Aorta (tissue), 5 donors: Measurements from ENCODE around the gene ZNF682. TPM values are rescaled to one million over a fixed set of nuclear protein-coding genes. Genes with fewer than 3 reads are reported as not detected.
A peak's percentile ranks its signal among the peaks of the same experiment; 100 is the strongest.
"Not testable (repeated sequence)": the region's sequence is repeated elsewhere in the genome, so short reads cannot be mapped to it uniquely, and the experiment has no call there.

Source experiments
- ATAC-seq: fragments of 200-7000 bp; cut with Tn5 transposase; one replicate; pipeline ENCODE4 v1.9.1; 2022; ENCODE audit warnings: moderate library complexity; ENCODE audit not compliant: low FRiP score
- DNase-seq, 2 donors: peaks; one replicate each; pipeline ENCODE4 v3.0.0-alpha.2; 2020
- H3K27ac ChIP-seq, 2 donors: one replicate each; pipeline ENCODE4 v1.5.1; 2013; ENCODE audit warnings: low read length in 2 of 2, mild to moderate bottlenecking in 2 of 2, moderate library complexity in 2 of 2, control low read depth in 1 of 2, inconsistent platforms in 1 of 2, low read depth in 1 of 2
- H3K27me3 ChIP-seq, 2 donors: one replicate each; pipeline ENCODE4 v1.6.1; 2013; ENCODE audit warnings: control low read depth in 1 of 2, low read length in 1 of 2, mild to moderate bottlenecking in 1 of 2, moderate library complexity in 1 of 2; ENCODE audit not compliant: insufficient read depth in 2 of 2, control insufficient read depth in 1 of 2
- H3K36me3 ChIP-seq, 2 donors: one replicate each; pipeline ENCODE4 v1.6.1; 2013; ENCODE audit warnings: control low read depth in 1 of 2, low read length in 1 of 2, mild to moderate bottlenecking in 1 of 2; ENCODE audit not compliant: insufficient read depth in 2 of 2, control insufficient read depth in 1 of 2
- H3K4me1 ChIP-seq, 2 donors: one replicate each; pipeline ENCODE4 v1.6.1; 2013; ENCODE audit warnings: low read length in 2 of 2, control low read depth in 1 of 2, mild to moderate bottlenecking in 1 of 2, moderate library complexity in 1 of 2; ENCODE audit not compliant: insufficient read depth in 2 of 2, control insufficient read depth in 1 of 2
- H3K4me3 ChIP-seq, 2 donors: one replicate each; pipeline ENCODE4 v1.5.1; 2013; ENCODE audit warnings: low read length in 2 of 2, control low read depth in 1 of 2, mild to moderate bottlenecking in 1 of 2
- H3K9me3 ChIP-seq: one replicate; pipeline ENCODE4 v1.6.1; 2013; ENCODE audit warnings: mild to moderate bottlenecking, low read length; ENCODE audit not compliant: control insufficient read depth
- WGBS, 2 donors: extraction: QIAGEN DNeasy Blood & Tissue Kit; methylation state at CpG; one replicate each; pipeline ENCODE4 v1.1.7; 2013; 5-methylcytosine and 5-hydroxymethylcytosine counted together
- intact Hi-C, 2 donors: fragments of 100-400 bp; cut with DNase I; formaldehyde crosslinking; loops; one replicate each; pipeline versions ENCODE4 v1.14.2 to v1.15.0; 2022
- polyA plus RNA-seq, 2 donors: library from polyadenylated mRNA; stranded (reverse); fragments of 200-250 nt; gene quantifications; one replicate each; pipeline ENCODE4 v1.2.3, GENCODE V29; 2013
- total RNA-seq, 2 donors: library from RNA; stranded (reverse); fragmentation: NEBNext Ultra II Directional; extraction: Animal tissue kit (Norgen Biotek cat#: 25700); gene quantifications; one replicate each; pipeline ENCODE4 v1.2.1, GENCODE V29; 2021
- donor health status: healthy with polysubstance abuse.
- donor health status: Bipolar disorder and iron deficiency.
- donor health status: DM: no; HTN: no; CAD: no.
- donor health status: DM: no; HTN: no; CAD: no.
- donor health status: DM: yes; HTN: yes; CAD: no.

The ZNF682 gene
- total and polyA plus RNA-seq, 4 donors, result 2.1 to 7.5 (median 3.2) TPM

DNA sequence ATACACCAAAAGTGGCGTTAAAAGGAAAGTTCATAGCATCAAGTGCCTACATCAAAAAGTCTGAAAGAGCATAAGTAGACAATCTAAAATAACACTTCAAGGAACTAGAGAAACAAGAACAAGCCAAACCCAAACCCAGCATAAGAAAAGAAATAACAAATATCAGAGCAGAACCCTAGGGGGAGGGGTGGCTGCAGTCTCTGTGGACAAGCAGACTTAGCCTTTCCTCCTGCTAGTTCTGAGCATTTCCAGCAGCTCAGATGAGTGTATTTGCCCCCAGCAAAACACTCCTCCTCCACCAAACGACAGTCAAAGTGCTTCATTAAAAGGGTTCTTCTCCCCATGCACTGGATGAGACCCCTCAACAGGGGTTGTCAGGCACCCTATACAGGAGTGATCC is 31.4 kb upstream of the ZNF682 start:
- Histone ChIP-seq H3K27ac (no peak overlapping the region), H3K4me1 (no peaks in the 10 kb centered on the region), H3K9me3 (peaks cover 2% of the 10 kb centered on the region), H3K4me3 (no peak overlapping the region), H3K36me3 (no peaks in the 10 kb centered on the region), H3K27me3 (no peaks in the 10 kb centered on the region)
- intact Hi-C loops, result no loop called here
- WGBS, 2 donors, result 55 to 59% methylated on average over 2 of the region's 2 CpGs
- ATAC-seq (no peak), DNase-seq (no peak)

DNA sequence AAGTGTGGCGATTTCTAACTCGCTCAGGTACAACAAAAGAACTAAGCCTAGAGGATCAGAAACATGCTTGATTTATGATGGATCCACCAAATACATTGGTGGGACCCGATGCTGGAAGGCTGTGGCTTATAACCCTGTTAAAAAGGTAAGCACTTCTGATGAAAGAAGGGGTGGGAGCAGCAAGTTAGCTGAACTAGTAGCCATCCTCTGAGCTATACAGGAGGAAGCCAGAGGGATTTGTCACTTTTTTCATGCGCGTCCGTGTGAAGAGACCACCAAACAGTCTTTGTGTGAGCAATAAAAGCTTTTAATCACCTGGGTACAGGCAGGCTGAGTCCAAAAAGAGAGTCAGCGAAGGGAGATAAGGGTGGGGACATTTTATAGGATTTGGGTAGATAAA is 29.3 kb upstream of the ZNF682 start:
- intact Hi-C loops, H3K27ac ChIP-seq, H3K4me1 ChIP-seq, DNase-seq, H3K27me3 ChIP-seq, H3K4me3 ChIP-seq, H3K36me3 ChIP-seq, H3K9me3 ChIP-seq, ATAC-seq: not testable (repeated sequence)
- WGBS, 2 donors, result 13 to 23% methylated on average over 7 of the region's 7 CpGs

DNA sequence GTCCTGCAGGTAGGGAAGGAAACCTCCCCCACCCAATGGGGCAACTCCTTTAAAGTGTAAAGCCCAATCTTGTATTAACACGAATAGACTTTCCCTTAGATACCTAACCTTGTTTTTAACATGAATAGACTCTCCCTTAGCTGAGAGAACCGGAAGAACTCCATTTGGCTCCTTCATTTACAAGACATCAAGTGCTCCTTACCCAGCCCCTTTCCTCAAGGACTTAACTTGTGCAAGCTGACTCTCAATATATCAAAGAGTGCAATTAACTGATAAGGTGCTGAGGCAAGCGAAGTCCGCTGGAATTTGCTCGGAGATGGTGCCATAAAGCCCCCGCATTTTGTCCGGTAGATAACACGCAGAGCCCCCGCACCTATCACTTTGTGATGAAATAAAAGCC is 28.6 kb upstream of the ZNF682 start:
- no peak overlapping the region for H3K27ac ChIP-seq
- H3K36me3 ChIP-seq, result no peaks in the 10 kb centered on the region
- no peak for DNase-seq
- 6 to 14% methylated on average over 9 of the region's 9 CpGs for WGBS, 2 donors
- H3K9me3 ChIP-seq, result peaks cover 2% of the 10 kb centered on the region
- H3K4me1 ChIP-seq, result no peaks in the 10 kb centered on the region
- H3K27me3 ChIP-seq, result no peaks in the 10 kb centered on the region
- intact Hi-C loops, result no loop called here
- no peak for ATAC-seq
- H3K4me3 ChIP-seq, result no peak overlapping the region

DNA sequence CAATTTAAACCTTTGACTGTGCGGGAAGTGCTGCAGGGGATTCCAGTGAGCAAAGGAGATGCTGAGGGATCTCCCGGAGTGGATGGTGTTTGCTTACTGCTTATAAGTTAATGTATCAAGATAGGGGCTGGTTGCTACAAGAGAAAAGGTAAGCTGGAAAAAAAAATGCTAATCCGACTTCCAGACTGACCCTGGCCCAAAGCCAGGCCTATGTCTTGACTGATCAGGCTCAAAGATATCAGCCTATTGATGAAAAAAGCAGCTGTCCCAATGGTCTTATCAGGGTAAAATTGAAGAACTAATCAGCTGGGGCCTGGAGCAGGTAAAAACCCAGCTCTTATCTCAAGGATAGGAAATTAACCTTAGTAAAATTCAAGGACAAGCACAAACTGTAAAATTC is 27.6 kb upstream of the ZNF682 start:
- 39 to 55% methylated on average over 3 of the region's 3 CpGs for WGBS, 2 donors
- H3K9me3 ChIP-seq, result peaks cover 2% of the 10 kb centered on the region
- no peak overlapping the region for H3K4me3 ChIP-seq
- no peak for ATAC-seq
- no peak overlapping the region for H3K27ac ChIP-seq
- no peaks in the 10 kb centered on the region for H3K36me3 ChIP-seq
- no peaks in the 10 kb centered on the region for H3K27me3 ChIP-seq
- intact Hi-C loops, result no loop called here
- DNase-seq, result no peak
- H3K4me1 ChIP-seq, result no peaks in the 10 kb centered on the region

DNA sequence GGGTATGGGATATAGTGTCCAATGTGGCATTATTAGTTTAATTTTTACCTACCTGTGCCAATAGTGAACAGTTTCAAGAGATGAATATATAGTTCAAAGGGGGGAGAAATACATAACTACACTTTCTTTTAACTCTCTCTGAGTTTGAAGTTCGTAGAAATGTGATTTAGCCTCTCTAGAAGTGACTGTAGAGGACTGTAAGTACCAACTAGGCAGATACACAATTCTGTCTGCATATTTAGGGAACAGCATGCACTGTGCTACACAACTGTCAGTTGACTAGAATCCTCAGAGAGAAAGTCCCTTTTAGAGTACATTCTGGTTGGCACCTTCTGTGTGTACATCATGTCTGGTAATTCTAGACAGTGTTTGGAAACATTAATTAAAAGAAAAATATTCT is 21.0 kb upstream of the ZNF682 start:
- Histone ChIP-seq H3K4me1 (no peaks in the 10 kb centered on the region), H3K9me3 (no peaks in the 10 kb centered on the region), H3K27ac (no peak overlapping the region), H3K36me3 (no peaks in the 10 kb centered on the region), H3K4me3 (no peak overlapping the region), H3K27me3 (no peaks in the 10 kb centered on the region)
- 61 to 63% methylated on average over 1 of the region's 1 CpG for WGBS, 2 donors
- ATAC-seq (no peak), DNase-seq (no peak)
- intact Hi-C loops, result no loop called here

DNA sequence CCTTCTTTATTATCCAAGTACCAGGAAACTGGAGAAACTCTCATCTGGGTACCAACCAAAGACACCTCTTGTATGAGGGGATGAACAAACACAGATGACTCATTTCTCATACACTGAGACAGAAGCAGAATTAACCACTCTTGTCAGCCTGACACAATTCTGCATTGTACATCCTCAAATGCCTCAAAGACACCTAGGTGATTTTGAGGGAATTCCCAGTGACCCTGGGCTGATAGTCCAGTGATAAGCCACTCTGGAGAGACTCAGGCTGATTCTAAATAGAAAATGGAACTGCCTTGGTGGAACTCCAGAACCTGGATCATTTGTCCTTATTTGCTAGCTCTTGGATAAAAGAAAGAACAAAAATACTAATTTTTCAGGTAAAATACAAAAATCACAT is 19.4 kb upstream of the ZNF682 start:
- H3K4me1 ChIP-seq, H3K9me3 ChIP-seq, H3K27ac ChIP-seq, DNase-seq, intact Hi-C loops, H3K27me3 ChIP-seq, H3K4me3 ChIP-seq, ATAC-seq, H3K36me3 ChIP-seq: not testable (repeated sequence)

DNA sequence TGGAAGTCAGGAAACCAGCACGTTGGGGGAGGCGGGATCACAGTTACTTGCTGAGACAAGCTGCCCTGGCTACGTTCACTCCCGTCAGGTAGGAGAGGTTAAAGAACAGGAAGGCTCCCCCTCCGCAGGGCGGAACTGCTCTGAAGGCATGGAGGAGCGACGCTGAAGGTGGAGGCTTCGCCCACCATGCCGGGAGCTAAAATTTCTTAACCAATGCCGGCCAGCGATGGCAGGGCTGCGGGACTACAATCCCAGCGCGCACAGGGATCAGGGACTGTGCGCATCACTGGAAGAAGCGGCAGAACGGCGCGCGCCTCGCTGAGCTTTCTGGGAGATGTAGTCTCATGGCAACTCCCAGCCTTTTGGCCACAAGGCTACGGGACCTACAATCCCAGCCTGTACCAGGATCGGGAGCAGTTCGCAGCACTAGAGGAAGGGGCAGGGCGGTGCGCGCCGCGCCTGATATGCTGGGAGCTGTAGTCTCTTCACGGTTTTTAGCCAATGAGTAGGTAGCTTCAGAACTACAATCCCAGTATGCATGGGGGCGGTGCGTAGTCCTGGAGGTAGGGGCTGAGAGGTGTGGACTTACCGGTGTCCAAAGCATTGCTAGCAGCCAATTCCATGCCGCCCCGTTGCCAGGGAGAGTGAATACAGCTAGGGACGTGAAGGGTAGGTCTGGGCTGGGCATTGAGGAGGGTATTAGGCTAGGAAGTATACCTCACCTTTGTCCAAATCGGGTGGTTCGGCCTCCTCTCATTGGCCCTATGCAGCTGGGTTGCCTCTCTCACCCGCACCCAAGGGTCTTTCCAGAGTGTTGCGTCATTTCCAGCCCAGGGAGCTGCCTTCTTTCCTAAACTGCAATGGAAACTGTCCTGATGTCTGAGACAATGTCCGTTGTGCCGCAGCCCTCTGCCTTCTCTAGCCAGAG is 12.8 kb upstream of the ZNF682 start:
- Histone ChIP-seq H3K36me3 (no peaks in the 10 kb centered on the region), H3K4me3 (peak overlapping the region; percentile 37 to 51), H3K4me1 (no peaks in the 10 kb centered on the region), H3K27ac (peak overlapping the region in 1 of 2 donors; percentile 73), H3K9me3 (no peaks in the 10 kb centered on the region), H3K27me3 (no peaks in the 10 kb centered on the region)
- peak; percentile 99 for ATAC-seq
- intact Hi-C loops, result loop anchor here in 1 of 2 donors (2.0 kb wide), 1 partner anchor 13 kb away; the partner anchor contains the start of gene ZNF682
- peak; percentile 96 to 97 for DNase-seq
- 1% methylated on average over 43 of the region's 43 CpGs for WGBS, 2 donors

DNA sequence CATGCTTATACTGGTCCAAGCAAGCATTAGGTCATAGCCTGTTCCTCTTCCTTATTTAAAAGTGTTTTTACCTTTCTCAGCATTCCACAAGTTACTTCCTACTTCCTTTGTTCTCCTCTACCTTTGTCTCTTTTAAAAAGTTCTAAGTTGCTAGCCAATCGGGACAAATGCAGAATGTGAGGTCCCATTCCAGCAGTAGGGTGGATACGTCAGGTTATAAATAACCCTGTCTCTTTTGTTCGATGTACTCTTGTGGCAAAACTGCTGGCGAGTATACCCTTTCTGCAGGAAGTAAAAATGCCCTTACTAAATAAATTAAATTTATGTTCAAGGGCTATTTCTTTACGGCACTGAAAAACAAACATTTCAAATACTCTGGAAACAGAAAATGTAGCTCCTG is 6.4 kb upstream of the ZNF682 start:
- intact Hi-C loops, H3K27ac ChIP-seq, H3K36me3 ChIP-seq, H3K4me3 ChIP-seq, H3K4me1 ChIP-seq, ATAC-seq, H3K27me3 ChIP-seq, DNase-seq, H3K9me3 ChIP-seq: not testable (repeated sequence)
- 23 to 32% methylated on average over 5 of the region's 5 CpGs for WGBS, 2 donors

DNA sequence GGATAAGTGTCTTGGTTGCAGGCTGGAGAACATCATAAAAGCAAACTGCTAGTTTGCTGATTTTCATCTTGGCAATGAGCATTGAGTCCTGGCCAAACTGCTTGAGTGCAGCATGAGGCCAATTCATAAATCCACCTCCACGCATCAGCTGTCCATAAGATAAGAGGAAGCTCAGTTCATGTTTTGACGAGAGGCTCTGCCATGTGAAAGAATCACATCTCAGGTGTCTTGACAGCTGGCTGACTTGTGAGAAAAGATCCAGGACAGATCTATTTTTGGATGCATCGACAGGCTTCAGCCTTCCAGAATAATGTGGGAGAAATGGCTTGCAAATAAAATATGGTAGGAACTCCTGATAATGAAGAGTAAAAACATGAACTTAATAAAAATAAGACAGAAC is 5.4 kb upstream of the ZNF682 start:
- ATAC-seq (no peak), DNase-seq (no peak)
- intact Hi-C loops, result no loop called here
- whole genome bisulfite sequencing, 2 donors, result 13 to 26% methylated on average over 3 of the region's 3 CpGs
- Histone ChIP-seq H3K4me1 (no peaks in the 10 kb centered on the region), H3K4me3 (no peak overlapping the region), H3K27ac (no peak overlapping the region), H3K27me3 (no peaks in the 10 kb centered on the region), H3K36me3 (no peaks in the 10 kb centered on the region), H3K9me3 (no peaks in the 10 kb centered on the region)
